ENCODE results near the gene NUP210.

GRCh38 chr3:13357074-13357473 is 63.0 kb downstream of the NUP210 start:
- TF ChIP-seq FOXM1 (IDR thresholded peaks at IDR 0.05; ENCODE audit: borderline replicate concordance) = no peak
- no peak for TF ChIP-seq ZNF384 (IDR thresholded peaks at IDR 0.05)
- no peak for TF ChIP-seq SP1 (IDR thresholded peaks at IDR 0.05)
- TF ChIP-seq ARNT (IDR thresholded peaks at IDR 0.05) = no peak
- TF ChIP-seq FOXK2 (IDR thresholded peaks at IDR 0.05) = no peak
- TF ChIP-seq FOXA1 (IDR thresholded peaks at IDR 0.05) = no peak

Measured in HEK293T (cell line).